K562 (cell line): ENCODE results near the gene YEATS2. TPM values are rescaled to one million over a fixed set of nuclear protein-coding genes. Genes with fewer than 3 reads are reported as not detected.

ENCODE experiments used
- ATAC-seq: fragments of 200-7000 bp; cut with Tn5 transposase; 3 replicates; pipeline ENCODE4 v1.9.1; 2020; ENCODE audit warnings: moderate library complexity
- BruUV-seq: library from RNA; stranded (reverse); fragments of 400-500 nt; replicated peaks from 2 replicates; lab custom pipeline; 2021; lab: Mats Ljungman, UMichigan
- CTCF ChIA-PET: fragments of 300-600 bp; formaldehyde crosslinking; extraction: SDS; loops from one replicate; lab custom pipeline; 2021; ENCODE audit warnings: low intra/inter-chr PET ratio; lab: Yijun Ruan, JAX
- POLR2A ChIA-PET: fragments of 300-600, 350-650 bp; sonication (Branson Sonifier 250); formaldehyde crosslinking; extraction: SDS; loops from one replicate; lab custom pipeline; 2021; ENCODE audit warnings: antibody characterized with exemption, inconsistent platforms; lab: Yijun Ruan, JAX
- DNase-seq, 4 experiments: peaks; one replicate each; pipeline versions ENCODE4 v3.0.0 to v3.0.0-alpha.2; 2011 to 2018; ENCODE audit warnings: low spot score in 3 of 4, mixed read lengths in 3 of 4; ENCODE audit errors: extremely low read depth in 1 of 4
- FAIRE-seq: peaks from 2 replicates; lab custom pipeline; 2011; peaks lifted over from hg19 to GRCh38; lab: Jason Lieb, UNC
- H2AFZ ChIP-seq: 2 replicates; pipeline ENCODE4 v1.6.0; 2011; ENCODE audit warnings: low read depth, low read length, control low read depth, inconsistent platforms
- H3K27ac ChIP-seq: fragments of 200-600 bp; 3 replicates; pipeline ENCODE4 v1.8.0; 2011; ENCODE audit warnings: low read depth, mild to moderate bottlenecking, control low read depth, inconsistent platforms, low read length, moderate library complexity, mixed read lengths; ENCODE audit errors: extremely low read depth
- H3K27me3 ChIP-seq, 2 experiments: fragments of 300-600 bp in 1 of 2; 2 replicates in 1 of 2; 3 replicates in 1 of 2; pipeline versions ENCODE4 v1.6.0 to v1.8.0; 2011; ENCODE audit warnings: inconsistent platforms in 2 of 2, low read length in 2 of 2, mild to moderate bottlenecking in 1 of 2, mixed read lengths in 1 of 2, moderate library complexity in 1 of 2; ENCODE audit not compliant: control insufficient read depth in 2 of 2, insufficient read depth in 2 of 2
- H3K36me3 ChIP-seq: fragments of 300-600 bp; 3 replicates; pipeline ENCODE4 v1.8.0; 2011; ENCODE audit warnings: mild to moderate bottlenecking, low read length, inconsistent platforms; ENCODE audit not compliant: control insufficient read depth, insufficient read depth
- H3K4me1 ChIP-seq, 2 experiments: fragments of 200-600 bp in 1 of 2; replicated peaks in 1 of 2; 2 replicates in 1 of 2; 3 replicates in 1 of 2; pipeline versions ENCODE4 v1.5.1 to v1.8.0; 2011; ENCODE audit warnings: inconsistent platforms in 2 of 2, low read length in 2 of 2, mild to moderate bottlenecking in 1 of 2, mixed read lengths in 1 of 2, moderate library complexity in 1 of 2; ENCODE audit not compliant: control insufficient read depth in 2 of 2, insufficient read depth in 2 of 2
- H3K4me2 ChIP-seq: 2 replicates; pipeline ENCODE4 v1.6.1; 2011; ENCODE audit warnings: low read length, control low read depth, inconsistent platforms, mixed read lengths; ENCODE audit not compliant: insufficient read depth
- H3K4me3 ChIP-seq: fragments of 200-600 bp; sonication (generic), shearing (Covaris generic); 2 replicates; pipeline ENCODE4 v1.5.1; 2016; ENCODE audit warnings: control low read depth, inconsistent platforms
- H3K79me2 ChIP-seq: fragments of 200-600 bp; 3 replicates; pipeline ENCODE4 v1.8.0; 2011; ENCODE audit warnings: low read length, inconsistent platforms; ENCODE audit not compliant: control insufficient read depth, insufficient read depth
- H3K9ac ChIP-seq, 2 experiments: 2 replicates each; pipeline versions ENCODE4 v1.6.0 to v1.6.1; 2011; ENCODE audit warnings: low read depth in 2 of 2, low read length in 2 of 2, control low read depth in 1 of 2, inconsistent platforms in 1 of 2, mild to moderate bottlenecking in 1 of 2, mixed read lengths in 1 of 2; ENCODE audit not compliant: insufficient read depth in 1 of 2
- H3K9me1 ChIP-seq: one replicate; pipeline ENCODE4 v1.6.0; 2011; ENCODE audit warnings: inconsistent platforms, mild to moderate bottlenecking, low read length, moderate library complexity; ENCODE audit not compliant: control insufficient read depth, insufficient read depth
- H3K9me3 ChIP-seq: replicated peaks from 2 replicates; pipeline ENCODE4 v1.5.1; 2011; ENCODE audit warnings: low read depth, low read length, inconsistent platforms; ENCODE audit not compliant: control insufficient read depth, insufficient read depth
- H4K20me1 ChIP-seq: replicated peaks from 2 replicates; pipeline ENCODE4 v1.6.1; 2011; ENCODE audit warnings: low read length, inconsistent platforms, mixed read lengths; ENCODE audit not compliant: control insufficient read depth, insufficient read depth
- HDGF ChIP-seq: fragments of 450-650 bp; IDR thresholded peaks from 2 replicates; pipeline ENCODE4 v1.6.1; 2016
- ILK ChIP-seq: fragments of 450-650 bp; IDR thresholded peaks from 2 replicates; pipeline ENCODE4 v1.6.1; 2016; ENCODE audit warnings: missing genetic modification characterization, low read depth, mild to moderate bottlenecking, missing compliant biosample characterization, moderate library complexity, borderline replicate concordance
- IRF2 ChIP-seq: sonication (generic); formaldehyde crosslinking; IDR thresholded peaks from 2 replicates; pipeline ENCODE4 v1.8.1; 2022; ENCODE audit warnings: mild to moderate bottlenecking, missing genetic modification reagents
- RBM14 ChIP-seq: fragments of 200-400 bp; formaldehyde crosslinking; IDR thresholded peaks from 2 replicates; pipeline ENCODE4 v1.6.1; 2018; ENCODE audit warnings: low read depth, mild to moderate bottlenecking, low read length, moderate library complexity, borderline replicate concordance; ENCODE audit not compliant: insufficient read depth
- RHOXF2B ChIP-seq: fragments of 250-450 bp; sonication (Bioruptor Pico); conservative IDR thresholded peaks from 2 replicates; pipeline ENCODE4 v1.5.1; 2021
- SMAD4 ChIP-seq: fragments of 250-450 bp; sonication (Bioruptor Pico); conservative IDR thresholded peaks from 2 replicates; pipeline ENCODE4 v1.8.0; 2021; ENCODE audit warnings: inconsistent platforms, mild to moderate bottlenecking, moderate library complexity
- TCF3 ChIP-seq: sonication (generic); formaldehyde crosslinking; IDR thresholded peaks from 2 replicates; pipeline ENCODE4 v1.4.0; 2020; ENCODE audit warnings: mild to moderate bottlenecking, missing genetic modification reagents
- ZNF121 ChIP-seq: sonication (generic); formaldehyde crosslinking; conservative IDR thresholded peaks from 2 replicates; pipeline ENCODE4 v1.8.0; 2022; ENCODE audit warnings: missing genetic modification reagents
- ZNF134 ChIP-seq: fragments of 250-450 bp; sonication (Bioruptor Pico); conservative IDR thresholded peaks from 2 replicates; pipeline ENCODE4 v1.4.0; 2020
- WGBS: fragments of 100-300 bp; shearing (Covaris generic); methylation state at CpG from one replicate; pipeline ENCODE4 v1.1.6; 2016; ENCODE audit warnings: low coverage, mixed read lengths; ENCODE audit not compliant: insufficient coverage; ENCODE audit errors: missing lambda C conversion rate; 5-methylcytosine and 5-hydroxymethylcytosine counted together
- in situ Hi-C: fragments of 300-500 bp; cut with MboI; formaldehyde crosslinking; loops from 4 replicates; pipeline ENCODE4 v1.15.0; 2018; ENCODE audit warnings: inconsistent platforms, mixed read lengths
- intact Hi-C: fragments of 100-400 bp; cut with micrococcal nuclease; formaldehyde crosslinking; loops from 2 replicates; pipeline ENCODE4 v1.14.2; 2022
- polyA plus RNA-seq, 8 experiments: library from polyadenylated mRNA; depleted of rRNA in 4 of 8; stranded (reverse) in 5 of 8; unstranded in 3 of 8; fragments of >200 nt; fragmentation: Nextera tagmentation in 2 of 8; fragmentation: Illumina TruSeq in 1 of 8; extraction: Ambion mirVana in 2 of 8; extraction: Trizol in 1 of 8; gene quantifications; 2 replicates each; pipeline versions ENCODE4 v1.2.1 to v1.2.3, GENCODE V29; 2011 to 2014; ENCODE audit warnings: inconsistent platforms in 1 of 8, missing spikeins in 1 of 8
- total RNA-seq, 7 experiments: library from RNA; depleted of rRNA in 6 of 7; stranded (reverse); fragments of >200 nt in 6 of 7; fragmentation: Illumina TruSeq in 2 of 7; extraction: Trizol in 2 of 7; gene quantifications; 2 replicates each; pipeline versions ENCODE4 v1.2.1 to v1.2.3, GENCODE V29; 2011 to 2021; ENCODE audit warnings: low replicate concordance in 1 of 7
- TF ChIP-seq, protein P1 (sequence below): fragments of 250-450 bp; sonication (Bioruptor Pico); IDR thresholded peaks from 2 replicates; pipeline ENCODE4 v1.9.0; 2021; ENCODE audit warnings: mild to moderate bottlenecking, inconsistent platforms
- TF ChIP-seq, protein P2 (sequence below): fragments of 250-450 bp; sonication (Bioruptor Pico); IDR thresholded peaks from 2 replicates; pipeline ENCODE4 v1.8.0; 2021; ENCODE audit warnings: mild to moderate bottlenecking, moderate library complexity
- TF ChIP-seq, protein P3 (sequence below): fragments of 250-450 bp; sonication (Bioruptor Pico); IDR thresholded peaks from 2 replicates; pipeline ENCODE4 v1.5.0; 2020; ENCODE audit warnings: mild to moderate bottlenecking

YEATS2 gene
- total and polyA plus RNA-seq, 9 of the 15 experiments (the other 6 are each of a cell fraction or from before 2014, with no cell fraction given), result 1.8 to 35.2 (median 19.0) TPM

DNA sequence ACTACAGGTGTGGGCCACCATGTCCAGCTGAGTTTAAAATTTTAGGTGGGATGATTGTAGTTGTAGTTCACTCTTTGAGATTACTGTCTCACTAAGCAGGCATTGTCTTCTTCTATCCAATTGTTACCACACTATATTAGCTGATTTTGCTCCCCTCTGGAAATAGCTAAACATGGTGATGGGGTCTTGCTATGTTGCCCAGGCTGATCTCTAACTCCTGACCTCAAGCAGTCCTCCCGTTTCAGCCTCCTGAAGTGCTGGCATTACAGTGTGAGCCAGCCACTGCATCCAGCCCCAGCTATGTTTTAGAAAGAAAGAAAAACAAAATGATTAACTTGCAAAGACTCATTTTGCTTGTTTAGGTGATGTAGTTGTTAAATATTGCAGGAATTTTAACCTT is 30.6 kb downstream of the YEATS2 start:
- no peaks in the 10 kb centered on the region for H3K79me2 ChIP-seq
- H3K9ac ChIP-seq, result no peak overlapping the region
- H3K4me1 ChIP-seq, result no peaks in the 10 kb centered on the region
- no peaks in the 10 kb centered on the region for H3K9me1 ChIP-seq
- no peak overlapping the region for H3K27ac ChIP-seq
- no peak overlapping the region for H2AFZ ChIP-seq
- no peaks in the 10 kb centered on the region for H3K27me3 ChIP-seq
- TF ChIP-seq, protein P1, sequence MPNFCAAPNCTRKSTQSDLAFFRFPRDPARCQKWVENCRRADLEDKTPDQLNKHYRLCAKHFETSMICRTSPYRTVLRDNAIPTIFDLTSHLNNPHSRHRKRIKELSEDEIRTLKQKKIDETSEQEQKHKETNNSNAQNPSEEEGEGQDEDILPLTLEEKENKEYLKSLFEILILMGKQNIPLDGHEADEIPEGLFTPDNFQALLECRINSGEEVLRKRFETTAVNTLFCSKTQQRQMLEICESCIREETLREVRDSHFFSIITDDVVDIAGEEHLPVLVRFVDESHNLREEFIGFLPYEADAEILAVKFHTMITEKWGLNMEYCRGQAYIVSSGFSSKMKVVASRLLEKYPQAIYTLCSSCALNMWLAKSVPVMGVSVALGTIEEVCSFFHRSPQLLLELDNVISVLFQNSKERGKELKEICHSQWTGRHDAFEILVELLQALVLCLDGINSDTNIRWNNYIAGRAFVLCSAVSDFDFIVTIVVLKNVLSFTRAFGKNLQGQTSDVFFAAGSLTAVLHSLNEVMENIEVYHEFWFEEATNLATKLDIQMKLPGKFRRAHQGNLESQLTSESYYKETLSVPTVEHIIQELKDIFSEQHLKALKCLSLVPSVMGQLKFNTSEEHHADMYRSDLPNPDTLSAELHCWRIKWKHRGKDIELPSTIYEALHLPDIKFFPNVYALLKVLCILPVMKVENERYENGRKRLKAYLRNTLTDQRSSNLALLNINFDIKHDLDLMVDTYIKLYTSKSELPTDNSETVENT (CRISPR knock-in tag), result no peak
- TF ChIP-seq ZNF121 (CRISPR knock-in tag), result peak; percentile 39; the same call in 1 of the 2 replicates
- ATAC-seq (no peak), DNase-seq (no peak), FAIRE-seq (no peak)
- CTCF ChIA-PET, result no interaction called here
- intact Hi-C loops (no loop called here), in situ Hi-C loops (no loop called here)
- no TSS peak for BruUV-seq
- POLR2A ChIA-PET, result interaction anchor here (0.7 to 1.2 kb wide), 2 partner anchors 13 to 22 kb away, joined by 3 to 4 read pairs; no protein-coding TSS in a partner anchor
- H3K9me3 ChIP-seq, result no peaks in the 10 kb centered on the region
- no peaks in the 10 kb centered on the region for H4K20me1 ChIP-seq
- peaks cover 71% of the 10 kb centered on the region for H3K36me3 ChIP-seq
- no peak overlapping the region for H3K4me2 ChIP-seq
- 80% methylated on average over 1 of the region's 1 CpG for WGBS
- H3K4me3 ChIP-seq, result no peak overlapping the region

DNA sequence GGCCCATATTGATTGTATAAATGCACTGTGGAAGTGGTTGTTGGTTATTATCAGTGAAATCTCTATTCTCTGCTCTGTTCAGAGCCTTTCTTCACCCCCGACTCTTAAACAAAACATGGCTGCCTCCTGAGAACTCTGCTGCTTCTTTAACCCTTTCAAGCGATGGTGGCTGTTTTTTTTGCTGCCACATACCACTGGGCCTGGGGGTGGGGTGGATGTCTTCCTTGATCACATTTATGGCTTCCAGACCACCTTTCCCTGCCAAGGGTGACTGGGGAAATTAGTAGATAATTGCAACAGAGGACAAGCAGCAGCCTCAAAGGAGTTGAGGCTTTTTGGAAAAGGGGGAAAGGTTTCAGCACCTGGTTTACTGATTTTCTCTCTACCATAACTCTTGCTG is 32.8 kb downstream of the YEATS2 start:
- POLR2A ChIA-PET, result no interaction called here
- DNase-seq, result no peak
- no peak for ATAC-seq
- FAIRE-seq, result no peak
- Histone ChIP-seq H3K4me3 (no peak overlapping the region), H3K36me3 (peaks cover 77% of the 10 kb centered on the region), H3K27ac (no peak overlapping the region), H3K27me3 (no peaks in the 10 kb centered on the region), H3K9me1 (no peaks in the 10 kb centered on the region), H4K20me1 (no peaks in the 10 kb centered on the region), H3K9me3 (no peaks in the 10 kb centered on the region), H3K4me2 (no peak overlapping the region), H3K4me1 (no peaks in the 10 kb centered on the region), H2AFZ (no peak overlapping the region), H3K9ac (no peak overlapping the region), H3K79me2 (no peaks in the 10 kb centered on the region)
- no TSS peak for BruUV-seq
- CTCF ChIA-PET, result no interaction called here
- WGBS, result 93% methylated on average over 2 of the region's 2 CpGs
- intact Hi-C loops (no loop called here), in situ Hi-C loops (no loop called here)
- TF ChIP-seq, protein P2, sequence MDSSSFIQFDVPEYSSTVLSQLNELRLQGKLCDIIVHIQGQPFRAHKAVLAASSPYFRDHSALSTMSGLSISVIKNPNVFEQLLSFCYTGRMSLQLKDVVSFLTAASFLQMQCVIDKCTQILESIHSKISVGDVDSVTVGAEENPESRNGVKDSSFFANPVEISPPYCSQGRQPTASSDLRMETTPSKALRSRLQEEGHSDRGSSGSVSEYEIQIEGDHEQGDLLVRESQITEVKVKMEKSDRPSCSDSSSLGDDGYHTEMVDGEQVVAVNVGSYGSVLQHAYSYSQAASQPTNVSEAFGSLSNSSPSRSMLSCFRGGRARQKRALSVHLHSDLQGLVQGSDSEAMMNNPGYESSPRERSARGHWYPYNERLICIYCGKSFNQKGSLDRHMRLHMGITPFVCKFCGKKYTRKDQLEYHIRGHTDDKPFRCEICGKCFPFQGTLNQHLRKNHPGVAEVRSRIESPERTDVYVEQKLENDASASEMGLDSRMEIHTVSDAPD (CRISPR knock-in tag), result no peak
- TF ChIP-seq IRF2, result no peak
- no peak for TF ChIP-seq ILK (tag)
- TF ChIP-seq RBM14, result no peak
- no peak for TF ChIP-seq TCF3 (CRISPR knock-in tag)
- no peak for TF ChIP-seq RHOXF2B (CRISPR knock-in tag)
- no peak for TF ChIP-seq ZNF134 (CRISPR knock-in tag)
- TF ChIP-seq, protein P3, sequence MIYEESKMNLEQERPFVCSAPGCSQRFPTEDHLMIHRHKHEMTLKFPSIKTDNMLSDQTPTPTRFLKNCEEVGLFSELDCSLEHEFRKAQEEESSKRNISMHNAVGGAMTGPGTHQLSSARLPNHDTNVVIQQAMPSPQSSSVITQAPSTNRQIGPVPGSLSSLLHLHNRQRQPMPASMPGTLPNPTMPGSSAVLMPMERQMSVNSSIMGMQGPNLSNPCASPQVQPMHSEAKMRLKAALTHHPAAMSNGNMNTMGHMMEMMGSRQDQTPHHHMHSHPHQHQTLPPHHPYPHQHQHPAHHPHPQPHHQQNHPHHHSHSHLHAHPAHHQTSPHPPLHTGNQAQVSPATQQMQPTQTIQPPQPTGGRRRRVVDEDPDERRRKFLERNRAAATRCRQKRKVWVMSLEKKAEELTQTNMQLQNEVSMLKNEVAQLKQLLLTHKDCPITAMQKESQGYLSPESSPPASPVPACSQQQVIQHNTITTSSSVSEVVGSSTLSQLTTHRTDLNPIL (CRISPR knock-in tag), result no peak
- TF ChIP-seq HDGF, result no peak
- TF ChIP-seq SMAD4 (CRISPR knock-in tag), result no peak
